NB4 (cell line): Measurements from ENCODE around the gene DYSF.

Source experiments
- CTCF ChIP-seq: IDR thresholded peaks from one replicate; pipeline ENCODE4 v1.5.1; 2012; ENCODE audit warnings: low read depth, low read length
- MAX ChIP-seq: IDR thresholded peaks from 2 replicates; pipeline ENCODE4 v1.6.1; 2011; ENCODE audit warnings: low read depth, low read length
- MYC ChIP-seq: IDR thresholded peaks from 2 replicates; pipeline ENCODE4 v1.6.1; 2011; ENCODE audit warnings: low read depth, low read length
- POLR2A ChIP-seq: IDR thresholded peaks from 2 replicates; pipeline ENCODE4 v1.6.1; 2011; ENCODE audit warnings: mild to moderate bottlenecking; ENCODE audit not compliant: insufficient read length; ENCODE audit errors: extremely low read depth

- TF ChIP-seq POLR2A: no peak
- TF ChIP-seq CTCF: peak; percentile 42
- no peak; the same call in 1 of the 2 replicates for TF ChIP-seq MYC
- TF ChIP-seq MAX: 0 out of 2 replicates have a peak, but pooled peaks have one; percentile 21
These were observed 796 bp upstream of the DYSF start for GRCh38 chr2:71452565-71452964.
